ENCODE data around the gene GNAT1. TPM values are rescaled to one million over a fixed set of nuclear protein-coding genes. Genes with fewer than 3 reads are reported as not detected.

Gene GNAT1
- polyA plus RNA-seq, 2 of the 4 experiments (the other 2 are of a cell fraction), result not detected

GRCh38 chr3:50154840-50155490, 36.4 kb upstream of the GNAT1 start, which contains the start of gene SEMA3F:
TSS of gene SEMA3F (plus strand) at chr3:50155324. CDS start at chr3:50159623, 4,299 bp downstream.
- DNase-seq (ENCODE audit: low read depth in 1 of 2, low spot score in 1 of 2) (peak; percentile 47 to 70), FAIRE-seq (no peak), ATAC-seq (peak; percentile 72 to 79)
- ChIA-PET POLR2A (no interaction called here), CTCF (interaction anchor here (1.0 to 1.3 kb wide), 2 partner anchors 26 to 35 kb away, joined by 3 to 5 read pairs; no protein-coding TSS in a partner anchor)
- Histone ChIP-seq H3K4me2 (peak within 1 kb of the TSS; percentile 94), H3K4me3 (peak within 1 kb of the TSS; percentile 74), H3K9me3 (no peaks in the 10 kb centered on the region), H3K4me1 (peaks cover 39% of the 10 kb centered on the region), H3K27ac (peak within 1 kb of the TSS; percentile 76 to 85)
- no peak for TF ChIP-seq MYC (IDR thresholded peaks at IDR 0.05; ENCODE audit: borderline replicate concordance, low read length)
- TF ChIP-seq HOXB5 (CRISPR knock-in tag; IDR thresholded peaks at IDR 0.05), result no peak
- no peak for TF ChIP-seq NFE2L2 (conservative IDR thresholded peaks at IDR 0.05; ENCODE audit: low read length)
- no peak for TF ChIP-seq RNF2 (IDR thresholded peaks at IDR 0.05; ENCODE audit: borderline replicate concordance, low read depth)
- TF ChIP-seq SMC3 (IDR thresholded peaks at IDR 0.05), result peak; percentile 63
- TF ChIP-seq RAD21 (conservative IDR thresholded peaks at IDR 0.05 in 1 of 2, IDR thresholded peaks at IDR 0.05 in 1 of 2), result peak in 1 of 2 experiments; percentile 59; a peak in 2 of 5 replicates
- TF ChIP-seq ZFP36 (IDR thresholded peaks at IDR 0.05; ENCODE audit: borderline replicate concordance, partially characterized antibody), result no peak
- TF ChIP-seq TP53 (CRISPR knock-in tag; IDR thresholded peaks at IDR 0.05), result no peak
- no peak for TF ChIP-seq REST (IDR thresholded peaks at IDR 0.05)
- TF ChIP-seq CTCF (IDR thresholded peaks at IDR 0.05), result peak; percentile 47
- TF ChIP-seq E2F6 (IDR thresholded peaks at IDR 0.05; ENCODE audit: borderline replicate concordance, low read depth), result no peak
- peak; percentile 49 for TF ChIP-seq POLR2A (IDR thresholded peaks at IDR 0.05; ENCODE audit: low read length)
- no peak for TF ChIP-seq KDM1A (IDR thresholded peaks at IDR 0.05; ENCODE audit: low read depth)
- TF ChIP-seq POLR2AphosphoS2 (conservative IDR thresholded peaks at IDR 0.05; ENCODE audit: low read length), result no peak
- no peak for TF ChIP-seq RARB (CRISPR knock-in tag; IDR thresholded peaks at IDR 0.05)
- whole genome bisulfite sequencing (ENCODE audit: missing lambda C conversion rate), result no CpG with 5 or more reads among the region's 98 CpGs

- Histone ChIP-seq H3K9me3 (no peaks in the 10 kb centered on the region), H3K4me1 (peaks cover 44% of the 10 kb centered on the region), H3K4me2 (peak overlapping the region; percentile 94), H3K4me3 (peak overlapping the region; percentile 74), H3K27ac (peak overlapping the region; percentile 76 to 85)
- TF ChIP-seq RNF2 (IDR thresholded peaks at IDR 0.05; ENCODE audit: borderline replicate concordance, low read depth) (no peak), FOSB (CRISPR knock-in tag; IDR thresholded peaks at IDR 0.05) (no peak), CBX8 (IDR thresholded peaks at IDR 0.05) (no peak), ZFP36 (IDR thresholded peaks at IDR 0.05; ENCODE audit: borderline replicate concordance, partially characterized antibody) (no peak), RARB (CRISPR knock-in tag; IDR thresholded peaks at IDR 0.05) (no peak), BHLHE40 (IDR thresholded peaks at IDR 0.05; ENCODE audit: low read depth, low read length) (no peak), JUNB (IDR thresholded peaks at IDR 0.05) (no peak), TP53 (CRISPR knock-in tag; IDR thresholded peaks at IDR 0.05) (no peak), CHD2 (IDR thresholded peaks at IDR 0.05; ENCODE audit: low read length, partially characterized antibody) (no peak), MAFK (IDR thresholded peaks at IDR 0.05; ENCODE audit: partially characterized antibody) (no peak), EHF (CRISPR knock-in tag; IDR thresholded peaks at IDR 0.05) (no peak), HOXB5 (CRISPR knock-in tag; IDR thresholded peaks at IDR 0.05) (no peak), HEYL (CRISPR knock-in tag; IDR thresholded peaks at IDR 0.05) (no peak), ELK1 (IDR thresholded peaks at IDR 0.05; ENCODE audit: low read depth, low read length) (no peak), PHF8 (IDR thresholded peaks at IDR 0.05; ENCODE audit: borderline replicate concordance, low read depth) (no peak), CTCF (IDR thresholded peaks at IDR 0.05) (no peak)
- WGBS (ENCODE audit: missing lambda C conversion rate), result 82% methylated on average over 5 of the region's 37 CpGs
- FAIRE-seq, result no peak
- DNase-seq (ENCODE audit: low read depth in 1 of 2, low spot score in 1 of 2), result no peak
- ChIA-PET CTCF (interaction anchor here (1.3 to 2.0 kb wide), 3 partner anchors 25 to 34 kb away, joined by 5 read pairs; no protein-coding TSS in a partner anchor), POLR2A (no interaction called here)
- no peak for ATAC-seq
Measured at GRCh38 chr3:50155491-50155878, 35.9 kb upstream of the GNAT1 start.
